22Rv1 (cell line): ENCODE results near the gene ACOT9.
"Not testable (repeated sequence)": the region's sequence is repeated elsewhere in the genome, so short reads cannot be mapped to it uniquely, and the experiment has no call there.

ENCODE experiments used
- H3K27ac ChIP-seq: fragments of 450-650 bp; 2 replicates; pipeline ENCODE4 v1.5.1; 2017
- CTCF ChIP-seq: fragments of 450-650 bp; IDR thresholded peaks from 2 replicates; pipeline ENCODE4 v1.5.1; 2017; ENCODE audit warnings: mild to moderate bottlenecking
- ZFX ChIP-seq: fragments of 450-650 bp; IDR thresholded peaks from 2 replicates; pipeline ENCODE4 v1.6.1; 2017; ENCODE audit warnings: antibody characterized with exemption, borderline replicate concordance

The ACOT9 gene

GRCh38 chrX:23694606-23695005 is 48.5 kb downstream of the ACOT9 start:
- no peak overlapping the region for H3K27ac ChIP-seq
- TF ChIP-seq CTCF = peak; percentile 50
- TF ChIP-seq ZFX = no peak

DNA sequence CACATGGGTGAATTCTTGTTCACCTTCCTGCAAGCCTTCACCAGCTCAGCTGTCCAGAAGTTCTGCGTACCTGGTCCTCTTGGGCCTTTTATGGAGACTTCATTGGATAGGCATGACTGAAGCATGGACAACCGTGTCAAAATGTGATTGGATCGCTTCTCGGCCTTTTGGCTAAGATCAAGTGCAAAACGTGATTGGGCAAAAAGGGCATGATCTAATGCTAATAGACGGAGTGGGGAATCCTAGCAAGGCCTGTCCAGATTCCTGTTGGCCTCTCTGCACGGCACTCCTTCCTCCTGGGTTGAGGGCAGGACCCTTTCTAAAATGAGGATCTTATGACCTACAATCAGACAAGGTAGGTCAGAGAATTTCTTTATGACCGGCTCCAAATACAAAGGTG is 50.9 kb downstream of the ACOT9 start:
- no peak overlapping the region for H3K27ac ChIP-seq
- no peak for TF ChIP-seq ZFX
- no peak for TF ChIP-seq CTCF

DNA sequence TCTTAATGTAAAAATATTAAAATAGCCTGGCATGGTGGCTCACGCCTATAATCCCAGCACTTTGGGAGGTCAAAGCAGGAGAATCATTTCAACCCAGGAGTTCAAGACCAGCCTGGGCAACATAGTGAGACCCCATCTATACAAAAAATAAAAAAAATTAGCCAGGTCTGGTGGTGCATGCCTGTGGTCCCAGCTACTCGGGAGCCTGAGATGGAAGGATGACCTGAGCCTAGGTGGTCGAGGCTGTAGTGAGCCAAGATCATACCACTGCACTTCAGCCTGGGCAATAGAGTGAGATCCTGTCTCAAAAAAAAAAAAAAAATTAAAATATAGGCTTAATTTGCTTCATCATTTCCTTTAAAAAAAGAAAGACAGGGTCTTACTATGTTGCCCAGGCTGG is 66.6 kb downstream of the ACOT9 start:
- not testable (repeated sequence) for H3K27ac ChIP-seq

DNA sequence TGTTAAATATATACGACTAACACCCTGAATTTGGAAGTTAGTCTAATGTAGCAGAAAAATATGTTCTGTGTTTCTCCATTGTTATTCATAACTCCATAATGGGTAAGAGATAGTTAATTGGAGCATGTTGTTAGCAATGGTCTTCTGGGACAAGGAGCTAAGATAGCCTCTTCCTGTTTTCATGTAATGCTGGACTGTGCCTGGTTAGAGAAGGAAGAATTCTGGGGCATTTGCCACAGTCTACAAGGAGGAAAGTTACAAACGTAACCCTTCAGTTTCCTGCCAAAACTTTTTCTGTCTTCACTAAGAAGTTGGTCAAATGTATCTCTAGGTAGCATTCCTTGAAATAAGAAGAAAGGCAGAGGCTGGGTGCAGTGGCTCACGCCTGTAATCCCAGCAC is 70.0 kb downstream of the ACOT9 start:
- TF ChIP-seq CTCF (no peak), ZFX (no peak)
- H3K27ac ChIP-seq = no peak overlapping the region

DNA sequence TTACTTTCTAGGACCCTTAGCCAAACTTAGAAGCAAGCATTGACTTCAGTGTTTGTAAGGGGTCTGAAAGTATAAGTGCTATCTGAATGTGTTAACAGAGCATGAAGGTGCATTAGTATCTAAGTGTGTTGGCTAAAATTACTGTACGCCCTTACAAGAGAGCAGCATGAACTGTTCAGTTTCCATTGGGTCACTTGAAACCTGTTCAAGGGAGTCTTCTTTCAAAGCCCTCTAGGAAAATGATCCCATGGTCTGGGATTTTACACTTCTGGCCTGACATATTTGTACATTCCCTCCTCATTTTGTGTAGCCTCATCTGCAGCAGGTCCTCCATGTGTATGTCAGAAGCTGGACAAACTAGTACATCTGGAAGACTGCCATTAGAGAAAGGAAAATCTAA is 72.5 kb downstream of the ACOT9 start:
- TF ChIP-seq CTCF (no peak), ZFX (no peak)
- H3K27ac ChIP-seq = no peak overlapping the region

DNA sequence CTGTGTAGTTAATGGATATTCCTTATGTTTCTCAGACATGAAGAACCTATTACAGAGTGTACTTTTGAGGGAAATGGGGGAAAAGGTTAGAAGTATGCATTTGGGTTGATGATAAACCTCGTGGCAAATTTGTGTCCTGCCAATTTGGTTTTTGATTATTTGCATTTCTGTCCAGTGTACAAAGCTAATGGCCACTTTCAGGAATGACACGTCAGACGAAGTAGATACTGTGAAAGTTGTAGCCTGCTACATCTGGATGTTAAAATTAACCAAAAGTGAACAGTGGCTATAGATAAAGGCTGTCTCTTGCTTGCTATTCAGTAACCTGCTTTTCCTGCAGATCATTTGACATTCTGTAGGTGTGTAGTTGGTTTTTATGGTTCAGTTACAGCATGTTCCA is 74.7 kb downstream of the ACOT9 start:
- H3K27ac ChIP-seq = peak overlapping the region; percentile 62
- TF ChIP-seq CTCF (no peak), ZFX (no peak)

GRCh38 chrX:23667239-23668177 is 75.6 kb downstream of the ACOT9 start, which contains the start of gene PRDX4:
Gene PRDX4, plus strand, starts transcription at chrX:23667493. Its CDS starts 78 bp downstream, at chrX:23667571.
- TF ChIP-seq CTCF (peak; percentile 4; the same call in 1 of the 2 replicates), ZFX (no peak)
- H3K27ac ChIP-seq = peak within 1 kb of the TSS; percentile 62
